Measurements from ENCODE around the gene HOXA9.

HOXA9 gene

GRCh38 chr7:27211084-27211446 is 45.7 kb upstream of the HOXA9 start:
- DNase-seq (ENCODE audit: low spot score): no peak
- in situ Hi-C loops (cut with MboI; ENCODE audit: low pct_unique_long_range_greater_than_20kb, low sequenced_read_pairs, unreplicated experiment): no loop called here
- TF ChIP-seq CTCF (IDR thresholded peaks at IDR 0.05; ENCODE audit: extremely low read depth, insufficient read depth, missing control alignments): no peak

GRCh38 chr7:27210441-27211083 is 45.2 kb upstream of the HOXA9 start:
- TF ChIP-seq CTCF (IDR thresholded peaks at IDR 0.05; ENCODE audit: extremely low read depth, insufficient read depth, missing control alignments): peak; percentile 72
- DNase-seq (ENCODE audit: low spot score): peak; percentile 82
- in situ Hi-C loops (cut with MboI; ENCODE audit: low pct_unique_long_range_greater_than_20kb, low sequenced_read_pairs, unreplicated experiment): no loop called here

- TF ChIP-seq CTCF (IDR thresholded peaks at IDR 0.05; ENCODE audit: extremely low read depth, insufficient read depth, missing control alignments): no peak
- in situ Hi-C loops (cut with MboI; ENCODE audit: low pct_unique_long_range_greater_than_20kb, low sequenced_read_pairs, unreplicated experiment): loop anchor here (10.0 kb wide), 1 partner anchor 715 kb away; no protein-coding TSS in a partner anchor
- no peak for DNase-seq (ENCODE audit: low spot score)
Observed at GRCh38 chr7:27209933-27210440, 44.6 kb upstream of the HOXA9 start.

- in situ Hi-C loops (cut with MboI; ENCODE audit: low pct_unique_long_range_greater_than_20kb, low sequenced_read_pairs, unreplicated experiment): loop anchor here (10.0 kb wide), 1 partner anchor 716 kb away; no protein-coding TSS in a partner anchor
- no peak for TF ChIP-seq CTCF (IDR thresholded peaks at IDR 0.05; ENCODE audit: extremely low read depth, insufficient read depth, missing control alignments)
- DNase-seq (ENCODE audit: low spot score): no peak
Observed at GRCh38 chr7:27208998-27209397, 43.7 kb upstream of the HOXA9 start.

GRCh38 chr7:27207348-27207985 is 42.1 kb upstream of the HOXA9 start:
- in situ Hi-C loops (cut with MboI; ENCODE audit: low pct_unique_long_range_greater_than_20kb, low sequenced_read_pairs, unreplicated experiment): loop anchor here (10.0 kb wide), 1 partner anchor 717 kb away; no protein-coding TSS in a partner anchor
- no peak for TF ChIP-seq CTCF (IDR thresholded peaks at IDR 0.05; ENCODE audit: extremely low read depth, insufficient read depth, missing control alignments)
- no peak for DNase-seq (ENCODE audit: low spot score)

- DNase-seq (ENCODE audit: low spot score): no peak
- TF ChIP-seq CTCF (IDR thresholded peaks at IDR 0.05; ENCODE audit: extremely low read depth, insufficient read depth, missing control alignments): no peak
- in situ Hi-C loops (cut with MboI; ENCODE audit: low pct_unique_long_range_greater_than_20kb, low sequenced_read_pairs, unreplicated experiment): loop anchor here (10.0 kb wide), 1 partner anchor 719 kb away; no protein-coding TSS in a partner anchor
Observed at GRCh38 chr7:27205325-27206280, 40.3 kb upstream of the HOXA9 start.
